Measurements from ENCODE around the gene MAT2A. TPM values are rescaled to one million over a fixed set of nuclear protein-coding genes. Genes with fewer than 3 reads are reported as not detected.

The MAT2A gene
- polyA plus RNA-seq, 1 donor (not counting 4 experiments of a cell fraction or from before 2014, with no cell fraction given): 353 TPM

Small RNAs within 50 kb of the gene (small RNA-seq; reads per million reads assigned to genes)
- 0 reads per million in 3 experiments for gene RN7SL126P (ENCODE audit: insufficient read length in 3 of 3, low read depth in 3 of 3, low replicate concordance in 1 of 3)

Other genes with a start within 250 kb of the MAT2A start
- gene TGOLN2, start 211.2 kb upstream of the MAT2A start, polyA plus RNA-seq: 35.4 to 46.9 TPM (median 43.3 TPM) in 3 replicates
- 74.0 to 98.8 TPM (median 74.8 TPM) in 3 replicates for gene RETSAT, start 184.6 kb upstream of the MAT2A start, polyA plus RNA-seq
- 17.8 to 31.0 TPM (median 20.1 TPM) in 3 replicates for gene ELMOD3, start 184.4 kb upstream of the MAT2A start, polyA plus RNA-seq
- gene CAPG, start 128.8 kb upstream of the MAT2A start, polyA plus RNA-seq: 466 to 683 TPM (median 503 TPM) in 3 replicates
- 0.10 to 0.21 TPM in 2 of 3 replicates, not detected in the other for gene SH2D6, start 120.5 kb upstream of the MAT2A start, polyA plus RNA-seq
- gene GGCX, start 22.3 kb downstream of the MAT2A start, polyA plus RNA-seq: 34.3 to 39.1 TPM (median 35.6 TPM) in 3 replicates
- gene VAMP8, start 38.4 kb downstream of the MAT2A start, polyA plus RNA-seq: 291 to 385 TPM (median 323 TPM) in 3 replicates
- gene VAMP5, start 45.3 kb downstream of the MAT2A start, polyA plus RNA-seq: 9.3 to 24.1 TPM (median 11.0 TPM) in 3 replicates
- 174 to 336 TPM (median 264 TPM) in 3 replicates for gene RNF181, start 56.6 kb downstream of the MAT2A start, polyA plus RNA-seq
- 7.7 to 13.3 TPM (median 11.8 TPM) in 3 replicates for gene TMEM150A, start 63.5 kb downstream of the MAT2A start, polyA plus RNA-seq
- gene C2orf68, start 72.9 kb downstream of the MAT2A start, polyA plus RNA-seq: 7.9 to 13.6 TPM (median 12.5 TPM) in 3 replicates
- gene USP39, start 77.0 kb downstream of the MAT2A start, polyA plus RNA-seq: 61.2 to 64.9 TPM (median 61.4 TPM) in 3 replicates
- not detected in 3 replicates for gene SFTPB, start 129.0 kb downstream of the MAT2A start, polyA plus RNA-seq
- not detected in 3 replicates for gene GNLY, start 155.2 kb downstream of the MAT2A start, polyA plus RNA-seq
- gene ATOH8, start 214.8 kb downstream of the MAT2A start, polyA plus RNA-seq: not detected in 3 replicates